Ovary (tissue), 9 donors: ENCODE measurements around the gene ZNF71. TPM values are rescaled to one million over a fixed set of nuclear protein-coding genes. Genes with fewer than 3 reads are reported as not detected.

ENCODE experiments used
- DNase-seq, 5 donors: peaks; one replicate each; pipeline ENCODE4 v3.0.0-alpha.2; 2019 to 2020
- H3K27ac ChIP-seq, 2 donors: fragments of 200-600 bp; one replicate each; pipeline versions ENCODE4 v1.5.1 to v1.8.0; 2019 to 2022
- H3K27me3 ChIP-seq: fragments of 200-600 bp; one replicate; pipeline ENCODE4 v1.8.0; 2022
- H3K36me3 ChIP-seq: fragments of 200-600 bp; sonication (generic); one replicate; pipeline ENCODE4 v1.5.1; 2019
- H3K4me1 ChIP-seq: one replicate; pipeline ENCODE4 v1.8.1; 2013; ENCODE audit warnings: mild to moderate bottlenecking, moderate library complexity; ENCODE audit not compliant: insufficient read depth
- H3K4me3 ChIP-seq: fragments of 200-600 bp; sonication (generic); one replicate; pipeline ENCODE4 v1.5.1; 2017
- H3K9me3 ChIP-seq, 2 donors: fragments of 200-600 bp in 1 of 2; sonication (generic) in 1 of 2; one replicate each; pipeline versions ENCODE4 v1.5.1 to v1.8.1; 2013 to 2019; ENCODE audit warnings: mild to moderate bottlenecking in 1 of 2, moderate library complexity in 1 of 2
- CTCF ChIP-seq, 3 donors: fragments of 450-650 bp in 2 of 3; fragments of 200-600 bp in 1 of 3; IDR thresholded peaks; one replicate each; pipeline versions ENCODE4 v1.5.1 to v1.8.0; 2016 to 2022; ENCODE audit warnings: antibody characterized with exemption in 3 of 3, mild to moderate bottlenecking in 1 of 3
- EP300 ChIP-seq: sonication (generic); formaldehyde crosslinking; IDR thresholded peaks from one replicate; pipeline ENCODE4 v1.6.1; 2017; ENCODE audit warnings: antibody characterized with exemption
- POLR2A ChIP-seq: fragments of 450-650 bp; IDR thresholded peaks from one replicate; pipeline ENCODE4 v1.6.1; 2017; ENCODE audit warnings: antibody characterized with exemption, mild to moderate bottlenecking, moderate library complexity
- WGBS, 3 donors: extraction: QIAGEN DNeasy Blood & Tissue Kit in 1 of 3; methylation state at CpG; one replicate each; pipeline versions ENCODE4 v1.1.5 to v1.1.7; 2013 to 2017; 5-methylcytosine and 5-hydroxymethylcytosine counted together
- intact Hi-C, 4 donors: fragments of 100-400 bp; cut with DNase I; formaldehyde crosslinking; loops; one replicate each; pipeline versions ENCODE4 v1.11.0 to v1.15.1; 2022 to 2023
- polyA plus RNA-seq, 2 donors: library from polyadenylated mRNA; stranded (reverse); fragments of 200-250 nt in 1 of 2; fragments of 350-450 nt in 1 of 2; fragmentation: Illumina TruSeq in 1 of 2; extraction: RNeasy Lipid Tissue Mini Kit (QIAGEN cat#74804) in 1 of 2; gene quantifications; one replicate each; pipeline ENCODE4 v1.2.3, GENCODE V29; 2013 to 2014
- total RNA-seq, 7 donors: library from RNA; depleted of rRNA in 2 of 7; stranded (reverse); fragments of >200 nt in 2 of 7; fragmentation: NEBNext Ultra II Directional in 3 of 7; extraction: Animal tissue kit (Norgen Biotek cat#: 25700) in 3 of 7; gene quantifications; one replicate each; pipeline versions ENCODE4 v1.1.0 to v1.2.4, GENCODE V29; 2016 to 2023
- donor health status: DM: no; HTN: no; CAD: no; lungs with moderate emphysema.
- donor health status: DM: no; HTN: no; CAD: no.
- donor health status: Bipolar disorder and iron deficiency.
- donor health status: DM: yes; HTN: yes; CAD: no.
- donor health status: DM: no; HTN: no; CAD: no.
- donor health status: DM: yes; HTN: yes; CAD: no.

ZNF71 gene
- total and polyA plus RNA-seq, 9 donors: 3.4 to 9.8 (median 7.7) TPM

- Histone ChIP-seq H3K27ac (no peak overlapping the region), H3K4me3 (no peak overlapping the region), H3K27me3 (no peaks in the 10 kb centered on the region), H3K9me3 (peaks cover 0 to 5% of the 10 kb centered on the region in 2 donors), H3K4me1 (no peaks in the 10 kb centered on the region), H3K36me3 (no peaks in the 10 kb centered on the region)
- TF ChIP-seq POLR2A: no peak
- TF ChIP-seq CTCF (IDR thresholded peaks at IDR 0.05): no peak
- TF ChIP-seq EP300: no peak
- intact Hi-C loops: no loop called here
- peak; percentile 60 to 84 (median 78) for DNase-seq
- 7 to 11% (median 7%) methylated on average over 15 to 21 of the region's 21 CpGs for WGBS, 3 donors
Measured at GRCh38 chr19:56637976-56638555, 43.0 kb downstream of the ZNF71 start.

GRCh38 chr19:56639217-56639616 is 44.1 kb downstream of the ZNF71 start:
- Histone ChIP-seq H3K36me3 (no peaks in the 10 kb centered on the region), H3K27ac (no peak overlapping the region), H3K9me3 (peaks cover 0 to 11% of the 10 kb centered on the region in 2 donors), H3K27me3 (no peaks in the 10 kb centered on the region), H3K4me3 (no peak overlapping the region), H3K4me1 (no peaks in the 10 kb centered on the region)
- TF ChIP-seq POLR2A: no peak
- no peak for TF ChIP-seq EP300
- TF ChIP-seq CTCF (IDR thresholded peaks at IDR 0.05): no peak
- WGBS, 3 donors: 23 to 35% (median 34%) methylated on average over 7 of the region's 7 CpGs
- intact Hi-C loops: no loop called here
- no peak for DNase-seq

- intact Hi-C loops: no loop called here
- Histone ChIP-seq H3K4me1 (no peaks in the 10 kb centered on the region), H3K4me3 (no peak within 1 kb of the TSS), H3K27ac (no peak within 1 kb of the TSS), H3K9me3 (peaks cover 0 to 11% of the 10 kb centered on the region in 2 donors), H3K27me3 (no peaks in the 10 kb centered on the region), H3K36me3 (no peaks in the 10 kb centered on the region)
- 6 to 8% (median 8%) methylated on average over 45 to 60 of the region's 60 CpGs for WGBS, 3 donors
- no peak for DNase-seq
- TF ChIP-seq EP300: no peak
- no peak for TF ChIP-seq CTCF (IDR thresholded peaks at IDR 0.05)
- TF ChIP-seq POLR2A: no peak
Measured at GRCh38 chr19:56642711-56643459, 47.8 kb downstream of the ZNF71 start, which contains the start of gene SMIM17. Gene SMIM17, plus strand, starts transcription at chr19:56643159. Its CDS starts 2,509 bp downstream, at chr19:56645668.

GRCh38 chr19:56643460-56643955 is 48.4 kb downstream of the ZNF71 start:
- no peak overlapping the region for H3K27ac ChIP-seq
- no peak for TF ChIP-seq EP300
- no peak for TF ChIP-seq CTCF (IDR thresholded peaks at IDR 0.05)
- TF ChIP-seq POLR2A: no peak
- no peaks in the 10 kb centered on the region for H3K4me1 ChIP-seq
- WGBS, 3 donors: 10 to 13% (median 13%) methylated on average over 25 of the region's 25 CpGs
- intact Hi-C loops: no loop called here
- no peak for DNase-seq
- H3K27me3 ChIP-seq: no peaks in the 10 kb centered on the region
- H3K36me3 ChIP-seq: no peaks in the 10 kb centered on the region
- peaks cover 0 to 11% of the 10 kb centered on the region in 2 donors for H3K9me3 ChIP-seq
- no peak overlapping the region for H3K4me3 ChIP-seq
